GM19397 (cell line): ENCODE results near the gene FSTL4.

ENCODE experiments used
- ATAC-seq: cut with Tn5 transposase; IDR thresholded peaks from one replicate; pipeline ENCODE4 v1.9.1; 2021; ENCODE audit warnings: mild to moderate bottlenecking, moderate library complexity; ENCODE audit not compliant: unreplicated experiment

FSTL4 gene

DNA sequence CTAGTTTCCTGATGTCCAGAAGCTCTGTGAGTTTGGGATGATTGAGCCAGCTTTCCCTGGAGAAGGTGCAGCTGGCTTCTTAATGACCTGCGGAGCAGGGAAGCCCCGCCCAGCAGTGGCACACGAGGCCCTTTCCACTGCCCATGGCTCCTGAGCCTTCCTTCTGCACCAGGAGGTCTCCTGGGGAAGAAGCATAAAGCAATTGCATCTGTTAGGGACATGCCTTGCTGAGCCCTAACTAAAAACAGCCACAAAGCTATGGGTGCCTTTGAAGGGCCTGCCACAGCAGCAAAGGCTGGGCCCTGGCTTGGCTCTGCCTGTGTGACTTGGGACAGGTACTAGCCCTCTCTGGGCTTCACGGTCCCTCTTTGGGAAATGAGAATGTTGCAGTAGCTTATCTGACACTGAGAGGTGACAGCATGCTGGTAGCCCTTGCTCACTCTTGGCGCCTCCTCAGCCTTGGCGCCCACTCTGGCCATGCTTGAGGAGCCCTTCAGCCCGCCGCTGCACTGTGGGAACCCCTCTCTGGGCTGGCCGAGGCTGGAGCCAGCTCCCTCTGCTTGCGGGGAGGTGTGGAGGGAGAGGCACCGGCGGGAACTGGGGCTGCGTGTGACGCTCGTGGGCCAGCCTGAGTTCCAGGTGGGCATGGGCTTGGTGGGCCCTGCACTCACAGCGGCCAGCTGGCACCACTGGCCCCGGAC, 218.4 kb downstream of the FSTL4 start:
- ATAC-seq = no peak

- ATAC-seq = no peak
These were observed 219.9 kb downstream of the FSTL4 start for GRCh38 chr5:133392448-133392847.

DNA sequence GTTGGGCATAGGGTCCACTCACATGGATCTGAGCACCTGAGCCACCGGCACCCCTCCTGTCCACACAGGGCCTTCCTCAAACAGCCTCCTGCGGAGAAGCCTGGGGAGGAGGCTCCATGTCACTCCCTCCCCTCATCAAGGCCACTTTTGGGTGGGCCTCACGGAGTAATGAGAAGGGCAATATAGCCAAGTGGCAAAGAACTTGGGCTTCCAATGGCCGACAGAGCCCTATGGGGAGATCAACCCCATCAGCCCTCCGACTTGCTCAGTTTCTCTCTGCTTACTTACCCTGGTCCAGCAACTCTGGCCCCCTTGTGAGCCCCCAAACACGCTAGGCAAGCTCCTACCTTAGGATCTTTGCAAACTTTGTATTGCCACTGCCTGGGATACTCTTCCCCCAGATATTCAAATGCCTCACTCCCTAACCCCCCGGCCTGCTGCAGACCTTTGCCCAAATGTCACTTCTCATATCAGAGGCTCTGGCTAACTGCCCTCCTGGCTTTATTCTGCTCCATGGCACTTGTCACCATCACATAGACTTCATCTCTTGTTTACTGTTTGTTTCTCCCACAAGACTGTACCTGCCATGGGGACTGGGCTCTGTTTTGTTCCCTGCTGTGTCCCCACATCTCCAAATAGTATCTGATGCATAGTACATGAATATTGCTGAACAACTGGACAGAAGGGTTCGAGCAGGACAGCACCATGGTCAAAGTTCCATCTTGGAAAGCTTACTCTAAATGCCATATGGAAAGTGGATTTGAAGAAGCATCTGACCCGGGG, 220.8 kb downstream of the FSTL4 start:
- no peak for ATAC-seq

- no peak for ATAC-seq
These were observed 221.7 kb downstream of the FSTL4 start for GRCh38 chr5:133390416-133391353.

DNA sequence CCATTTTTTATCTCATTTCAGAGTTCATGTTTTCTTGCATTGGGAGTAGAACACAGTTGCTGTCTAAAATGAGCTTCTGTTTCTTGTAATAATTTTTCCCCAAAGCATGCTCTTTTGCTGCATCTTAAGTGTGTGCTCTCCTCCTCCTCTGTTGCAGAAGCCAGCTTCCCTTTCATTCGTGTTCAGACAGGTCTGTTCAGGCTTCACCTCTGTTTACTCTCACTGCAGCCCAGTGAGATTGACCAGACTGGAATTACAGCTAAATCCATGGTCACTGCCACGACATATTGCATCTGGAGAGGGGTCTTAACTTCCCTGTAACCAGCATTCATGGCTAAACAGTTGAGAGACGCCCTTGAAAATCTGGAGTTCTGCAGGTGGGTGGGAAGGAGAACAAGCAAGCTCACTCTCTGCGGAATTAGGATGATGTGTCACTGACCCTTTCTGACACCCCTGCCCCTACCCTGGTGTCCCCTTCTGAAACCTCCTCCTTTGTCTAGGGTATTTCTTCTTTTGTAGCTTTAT, 223.2 kb downstream of the FSTL4 start:
- no peak for ATAC-seq

DNA sequence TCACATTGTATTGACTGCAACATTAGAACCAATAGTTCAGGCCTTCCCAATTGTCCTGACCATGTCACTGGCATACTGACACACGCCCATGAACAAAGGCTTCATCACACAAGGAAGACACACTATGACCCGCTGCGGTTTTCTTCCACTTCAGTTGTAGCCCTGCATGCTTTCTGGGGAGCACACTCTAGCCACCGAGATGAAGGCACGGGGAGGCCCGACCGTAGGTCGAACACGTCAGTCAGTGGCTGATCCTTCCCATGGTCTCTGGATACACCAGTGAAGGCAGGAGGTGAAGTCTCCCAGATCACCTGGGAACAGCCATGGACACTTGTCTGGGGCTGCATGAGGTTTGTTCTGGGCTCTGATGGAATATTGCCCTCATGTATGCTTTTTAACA, 224.7 kb downstream of the FSTL4 start:
- ATAC-seq = no peak

DNA sequence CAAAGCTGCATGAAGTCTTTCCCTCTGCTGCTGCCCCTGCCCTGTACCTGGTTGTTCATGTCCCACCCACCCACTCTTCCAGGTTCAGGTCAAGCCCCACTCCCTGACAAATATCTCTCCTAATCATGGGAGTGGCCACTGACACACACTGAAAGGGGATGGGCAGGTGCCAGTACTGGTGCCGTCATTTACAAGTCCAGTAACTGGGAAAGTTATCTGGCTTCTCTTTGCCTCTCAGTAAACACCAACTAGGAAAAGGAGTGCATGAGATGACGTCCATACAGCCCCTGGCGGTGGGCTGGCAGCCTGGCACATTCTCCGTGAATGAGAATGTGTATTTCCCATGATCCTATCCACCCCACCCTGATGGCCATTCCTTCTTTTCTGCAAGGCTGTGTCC, 225.2 kb downstream of the FSTL4 start:
- ATAC-seq = no peak

DNA sequence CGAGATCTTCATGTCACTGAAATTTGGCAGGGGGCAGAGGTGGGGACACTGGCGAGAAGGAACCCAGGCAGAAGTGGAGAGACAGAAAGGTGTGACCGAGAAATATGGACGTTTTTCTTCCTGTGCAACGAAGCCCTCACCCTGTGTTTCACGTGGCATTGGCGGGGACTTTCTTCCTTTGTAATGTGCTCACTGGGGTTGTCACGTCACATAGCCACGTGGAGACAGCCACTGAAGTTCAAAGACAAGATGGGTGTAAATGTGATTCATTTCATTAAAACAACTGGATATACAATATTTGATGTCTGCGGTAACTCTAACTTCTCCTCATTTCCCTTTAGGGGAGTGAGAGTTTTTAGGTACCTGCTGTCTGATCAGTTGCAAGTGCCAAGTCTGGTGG, 225.7 kb downstream of the FSTL4 start:
- ATAC-seq = no peak

- no peak for ATAC-seq
These were observed 227.0 kb downstream of the FSTL4 start for GRCh38 chr5:133385346-133385745.

DNA sequence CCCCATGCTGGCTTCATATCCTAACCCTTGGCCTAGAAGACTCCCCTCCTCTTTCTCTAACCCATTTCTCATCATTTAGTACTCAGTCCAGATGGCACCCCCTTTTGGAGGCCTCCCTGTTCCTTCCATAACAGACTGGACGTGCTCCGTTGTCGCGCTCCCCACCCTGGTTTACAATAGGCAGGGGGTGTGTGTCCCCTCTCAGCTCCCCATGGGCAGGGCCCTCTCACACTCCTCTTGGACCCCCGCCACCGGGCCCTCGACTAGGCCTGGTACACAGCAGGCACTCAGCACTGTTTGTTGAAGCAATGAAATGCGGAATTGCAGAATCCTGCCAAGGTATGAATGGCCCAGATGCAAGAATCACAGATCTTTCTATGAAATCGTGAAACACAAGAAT, 227.4 kb downstream of the FSTL4 start:
- no peak for ATAC-seq

DNA sequence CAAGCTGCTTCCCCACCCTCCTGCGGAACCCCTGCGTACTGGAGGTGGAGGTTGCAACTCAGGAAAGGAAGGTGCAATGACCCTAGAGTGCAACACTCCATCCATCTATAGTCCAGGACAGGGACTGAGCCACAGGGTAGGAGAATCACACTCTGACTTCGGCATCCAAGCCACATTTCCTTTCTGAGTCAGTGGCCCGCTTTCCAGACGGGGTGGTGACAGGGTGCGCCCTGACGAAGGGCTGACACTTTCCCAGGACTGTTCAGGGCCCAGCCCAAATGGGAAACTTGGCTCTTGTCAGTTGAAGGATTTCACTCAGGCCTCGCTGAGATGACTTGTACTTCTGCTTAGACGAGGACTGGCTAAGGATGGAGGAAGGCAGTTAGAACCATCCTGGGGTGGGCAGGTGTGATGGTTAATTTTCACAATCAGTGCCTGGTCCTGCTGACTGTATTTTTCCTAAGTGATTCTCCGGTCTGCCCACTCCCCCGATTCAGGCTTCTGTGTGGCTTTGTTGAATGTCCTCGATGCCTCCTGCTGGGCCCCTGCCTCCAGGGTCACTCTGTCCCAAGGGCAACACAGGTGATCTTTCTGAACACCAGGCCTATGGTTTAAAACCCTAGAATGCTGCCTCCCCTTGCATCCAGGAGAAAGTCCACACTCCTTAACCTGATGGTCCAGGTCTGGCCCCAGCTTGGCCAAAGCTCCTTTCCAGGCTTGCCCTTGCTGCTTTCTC, 228.1 kb downstream of the FSTL4 start:
- no peak for ATAC-seq

DNA sequence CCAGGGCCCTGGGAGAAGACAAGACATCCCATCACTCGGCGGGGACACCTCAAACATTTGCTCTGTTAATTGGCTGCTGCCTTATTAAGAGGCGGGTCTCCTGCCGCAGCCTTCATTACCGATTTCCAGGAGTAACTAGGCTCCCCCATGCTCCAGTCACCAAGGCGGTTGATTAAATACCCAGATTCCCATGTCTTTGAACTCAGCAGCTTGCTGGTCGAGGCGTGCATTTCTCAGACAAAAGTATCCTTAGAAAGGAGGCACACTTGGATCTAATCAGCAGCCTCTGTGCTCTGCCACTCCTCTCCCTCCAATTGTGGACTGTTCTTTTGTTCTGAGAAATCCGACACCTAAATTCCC, 228.8 kb downstream of the FSTL4 start:
- no peak for ATAC-seq

DNA sequence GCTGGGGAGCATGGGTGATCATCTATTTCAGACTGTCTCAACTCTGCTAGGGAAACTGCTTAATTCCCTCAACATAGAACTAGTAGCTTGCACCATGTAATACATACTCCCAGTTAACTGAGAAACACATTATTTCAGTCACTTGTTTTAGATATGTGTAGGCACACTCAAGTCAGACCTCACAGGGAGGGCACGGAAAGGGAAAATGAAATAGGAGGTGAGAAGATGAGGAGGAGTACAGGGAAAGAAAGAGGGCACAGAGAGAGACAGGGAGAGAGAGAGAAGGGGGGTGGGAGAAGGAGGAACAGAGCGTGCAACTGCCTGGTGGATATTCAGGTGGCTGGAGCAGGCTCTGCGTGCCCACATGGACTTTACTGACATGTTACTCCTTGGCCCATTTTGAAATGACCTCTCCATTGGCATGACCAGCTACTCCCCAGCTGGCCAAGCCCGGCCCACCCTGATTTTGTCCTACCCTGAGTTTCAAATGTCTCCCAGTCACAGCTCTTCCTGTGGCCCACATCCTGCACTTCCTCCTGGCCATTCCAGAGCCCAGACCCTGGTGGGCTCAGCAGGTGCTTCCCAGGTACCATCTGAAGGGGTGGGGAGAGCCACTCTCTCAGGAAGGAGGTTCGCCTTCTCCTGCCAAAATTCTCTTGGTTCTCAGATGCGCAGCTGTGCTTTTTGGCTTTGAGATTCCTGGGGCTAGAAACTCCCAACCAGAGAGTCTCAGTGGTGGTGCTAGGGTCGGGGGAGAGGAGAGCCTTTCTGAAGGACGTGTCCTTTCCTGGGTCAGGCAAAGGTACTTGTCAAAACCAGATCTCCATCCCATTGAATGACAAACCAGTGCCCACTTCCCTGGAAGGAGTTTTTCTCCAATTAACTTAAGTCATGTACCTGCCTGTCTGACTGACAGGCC, 229.4 kb downstream of the FSTL4 start:
- ATAC-seq = no peak

GRCh38 chr5:133381571-133382365, 230.6 kb downstream of the FSTL4 start:
- ATAC-seq = no peak

- no peak for ATAC-seq
These were observed 231.3 kb downstream of the FSTL4 start for GRCh38 chr5:133381041-133381440.

GRCh38 chr5:133377736-133378135, 234.6 kb downstream of the FSTL4 start:
- ATAC-seq = no peak

DNA sequence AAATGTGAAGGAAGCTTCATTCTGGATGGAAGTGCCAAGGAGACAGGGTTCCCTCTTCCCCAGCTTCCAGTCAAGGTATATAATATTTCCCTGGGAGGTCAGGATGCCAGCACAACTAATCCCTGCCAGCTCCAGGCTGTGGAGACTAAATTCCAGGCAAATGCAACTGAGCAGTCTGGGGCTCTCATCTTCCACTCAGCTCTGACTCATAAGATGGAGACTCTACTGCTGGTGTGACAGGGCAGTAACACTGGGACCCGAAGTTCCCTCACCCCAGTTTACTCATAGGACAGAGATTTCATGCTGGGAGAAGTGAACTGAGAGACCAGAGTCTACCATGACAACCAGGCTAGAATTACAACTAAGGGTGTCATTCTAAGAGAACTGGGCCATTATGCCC, 235.4 kb downstream of the FSTL4 start:
- no peak for ATAC-seq

DNA sequence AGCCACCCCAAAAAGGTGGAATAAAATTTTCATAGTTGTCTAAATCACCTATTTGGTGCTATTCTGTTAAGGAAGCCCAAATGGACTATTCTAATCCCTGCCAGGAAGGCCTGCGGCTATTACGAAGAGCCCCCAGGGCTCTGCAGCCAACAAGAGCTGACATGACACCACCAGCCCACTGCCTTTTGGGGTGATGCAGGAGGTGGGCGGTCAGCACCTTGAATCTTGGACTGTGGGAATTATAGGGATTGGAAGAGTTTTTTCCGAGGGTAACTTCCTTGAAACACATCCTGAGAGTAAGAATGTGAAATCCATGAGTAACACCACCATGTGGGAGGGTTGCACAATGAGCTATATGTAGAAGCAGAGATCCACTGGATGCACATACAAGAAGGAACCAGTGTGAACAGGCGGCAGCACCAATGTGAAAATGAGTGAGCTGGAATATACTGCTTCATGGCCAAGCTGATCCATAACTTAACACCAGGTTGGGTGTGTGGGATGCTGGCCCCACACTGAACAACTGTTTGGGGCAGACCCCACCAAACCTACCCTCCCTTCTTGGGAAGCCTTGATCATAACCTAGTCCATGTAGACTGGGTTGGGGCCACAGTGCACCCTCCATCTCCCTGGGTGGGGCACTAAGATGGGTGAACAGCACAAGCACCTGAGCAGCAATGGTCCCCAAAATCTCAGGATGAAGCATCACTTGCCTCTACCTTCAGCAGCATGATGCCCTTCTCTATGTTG, 239.0 kb downstream of the FSTL4 start:
- ATAC-seq = no peak
